Psoas muscle (tissue), 8 donors: Measurements from ENCODE around the gene SYT1. TPM values are rescaled to one million over a fixed set of nuclear protein-coding genes. Genes with fewer than 3 reads are reported as not detected.

ENCODE experiments used
- ATAC-seq, 4 donors: fragments of 200-7000 bp; cut with Tn5 transposase; one replicate each; pipeline ENCODE4 v1.9.1; 2020; ENCODE audit warnings: moderate library complexity in 3 of 4, mild to moderate bottlenecking in 2 of 4
- DNase-seq, 2 donors: peaks; one replicate each; pipeline ENCODE4 v3.0.0-alpha.2; 2020
- H3K27ac ChIP-seq: fragments of 200-600 bp; one replicate; pipeline ENCODE4 v1.8.0; 2022
- H3K27me3 ChIP-seq, 3 donors: fragments of 200-600 bp in 1 of 3; one replicate each; pipeline versions ENCODE4 v1.6.1 to v1.8.0; 2013 to 2022; ENCODE audit warnings: low read length in 2 of 3, mild to moderate bottlenecking in 2 of 3, moderate library complexity in 1 of 3; ENCODE audit not compliant: insufficient read depth in 3 of 3
- H3K36me3 ChIP-seq, 2 donors: fragments of 200-600 bp in 1 of 2; one replicate each; pipeline versions ENCODE4 v1.6.1 to v1.8.0; 2013 to 2022; ENCODE audit warnings: low read depth in 1 of 2, mild to moderate bottlenecking in 1 of 2, moderate library complexity in 1 of 2; ENCODE audit not compliant: insufficient read depth in 1 of 2
- H3K4me1 ChIP-seq: fragments of 200-600 bp; one replicate; pipeline ENCODE4 v1.8.0; 2022
- H3K4me3 ChIP-seq: fragments of 200-600 bp; one replicate; pipeline ENCODE4 v1.8.0; 2022; ENCODE audit warnings: mild to moderate bottlenecking
- H3K9me3 ChIP-seq: fragments of 200-600 bp; one replicate; pipeline ENCODE4 v1.8.0; 2022
- CTCF ChIP-seq: fragments of 200-600 bp; IDR thresholded peaks from one replicate; pipeline ENCODE4 v1.8.0; 2022; ENCODE audit warnings: antibody characterized with exemption
- WGBS, 3 donors: extraction: QIAGEN DNeasy Blood & Tissue Kit; methylation state at CpG; one replicate each; pipeline versions ENCODE4 v1.1.6 to v1.1.7; 2013; 5-methylcytosine and 5-hydroxymethylcytosine counted together
- intact Hi-C, 2 donors: fragments of 100-400 bp; cut with DNase I; formaldehyde crosslinking; loops; one replicate each; pipeline versions ENCODE4 v1.11.0 to v1.14.2; 2022
- polyA plus RNA-seq, 3 donors: library from polyadenylated mRNA; stranded (reverse); fragments of 200-250 nt; gene quantifications; one replicate each; pipeline ENCODE4 v1.2.3, GENCODE V29; 2013
- total RNA-seq, 4 donors: library from RNA; stranded (reverse); fragmentation: NEBNext Ultra II Directional in 2 of 4; extraction: Animal tissue kit (Norgen Biotek cat#: 25700) in 2 of 4; gene quantifications; one replicate each; pipeline versions ENCODE4 v1.2.1 to v1.2.4, GENCODE V29; 2021 to 2023
- donor health status: healthy with polysubstance abuse.
- donor health status: DM: no; HTN: no; CAD: no; lungs with moderate emphysema.
- donor health status: Bipolar disorder and iron deficiency.
- donor health status: healthy.
- donor health status: DM: yes; HTN: yes; CAD: no.
- donor health status: DM: no; HTN: no; CAD: no.
- donor health status: DM: no; HTN: no; CAD: no.
- donor health status: DM: yes; HTN: yes; CAD: no.

SYT1 gene
- total and polyA plus RNA-seq, 7 donors = 0.05 to 0.34 (median 0.14) TPM; not detected in 2

GRCh38 chr12:78916845-78917480 is 52.4 kb downstream of the SYT1 start:
- Histone ChIP-seq H3K9me3 (no peaks in the 10 kb centered on the region), H3K4me1 (no peaks in the 10 kb centered on the region), H3K27me3 (no peaks in the 10 kb centered on the region), H3K4me3 (no peak overlapping the region), H3K36me3 (no peaks in the 10 kb centered on the region), H3K27ac (no peak overlapping the region)
- intact Hi-C loops = no loop called here
- WGBS, 3 donors = 54 to 66% (median 65%) methylated on average over 3 of the region's 3 CpGs
- DNase-seq = no peak
- no peak for TF ChIP-seq CTCF
- no peak for ATAC-seq

- no peak overlapping the region for H3K27ac ChIP-seq
- TF ChIP-seq CTCF = no peak
- intact Hi-C loops = no loop called here
- no peak overlapping the region for H3K4me3 ChIP-seq
- no peak for DNase-seq
- no peaks in the 10 kb centered on the region for H3K36me3 ChIP-seq
- WGBS, 3 donors = 51 to 79% (median 70%) methylated on average over 4 to 5 of the region's 5 CpGs
- no peaks in the 10 kb centered on the region for H3K4me1 ChIP-seq
- no peaks in the 10 kb centered on the region for H3K9me3 ChIP-seq
- ATAC-seq = no peak
- H3K27me3 ChIP-seq = no peaks in the 10 kb centered on the region
Measured at GRCh38 chr12:78917513-78917912, 52.9 kb downstream of the SYT1 start.

GRCh38 chr12:78918268-78918667 is 53.7 kb downstream of the SYT1 start:
- intact Hi-C loops = no loop called here
- 57 to 74% (median 67%) methylated on average over 2 of the region's 2 CpGs for WGBS, 3 donors

GRCh38 chr12:78928200-78929074 is 63.9 kb downstream of the SYT1 start:
- H3K9me3 ChIP-seq = no peaks in the 10 kb centered on the region
- 85 to 91% (median 87%) methylated on average over 5 of the region's 5 CpGs for WGBS, 3 donors
- no peaks in the 10 kb centered on the region for H3K27me3 ChIP-seq
- no peak for TF ChIP-seq CTCF
- H3K27ac ChIP-seq = no peak overlapping the region
- intact Hi-C loops = no loop called here
- no peak for DNase-seq
- no peaks in the 10 kb centered on the region for H3K4me1 ChIP-seq
- H3K4me3 ChIP-seq = no peak overlapping the region
- no peak for ATAC-seq
- H3K36me3 ChIP-seq = no peaks in the 10 kb centered on the region

More at GRCh38 chr12:78918268-78918667, 53.7 kb downstream of the SYT1 start:
- no peak for DNase-seq
- Histone ChIP-seq H3K27me3 (no peaks in the 10 kb centered on the region), H3K36me3 (no peaks in the 10 kb centered on the region), H3K4me3 (no peak overlapping the region), H3K9me3 (no peaks in the 10 kb centered on the region), H3K27ac (no peak overlapping the region), H3K4me1 (no peaks in the 10 kb centered on the region)
- no peak for ATAC-seq
- TF ChIP-seq CTCF = no peak
